Osteoblast (primary cell): ENCODE results near the gene CDK12. TPM values are rescaled to one million over a fixed set of nuclear protein-coding genes. Genes with fewer than 3 reads are reported as not detected.

Experiments
- DNase-seq: peaks from one replicate; pipeline ENCODE4 v3.0.0; 2011; ENCODE audit warnings: low spot score, mixed read lengths; ENCODE audit not compliant: insufficient read length; ENCODE audit errors: missing footprints
- H2AFZ ChIP-seq: 2 replicates; pipeline ENCODE4 v1.6.0; 2011; ENCODE audit warnings: mild to moderate bottlenecking, low read length
- H3K27ac ChIP-seq: 2 replicates; pipeline ENCODE4 v1.5.1; 2011; ENCODE audit warnings: mild to moderate bottlenecking, low read depth, low read length, moderate library complexity
- H3K27me3 ChIP-seq: 2 replicates; pipeline ENCODE4 v1.6.0; 2012; ENCODE audit warnings: mild to moderate bottlenecking, control low read depth, inconsistent platforms, low read length, moderate library complexity; ENCODE audit not compliant: insufficient read depth
- H3K36me3 ChIP-seq: 2 replicates; pipeline ENCODE4 v1.5.1; 2011; ENCODE audit warnings: mild to moderate bottlenecking, low read length, control low read depth, moderate library complexity; ENCODE audit not compliant: insufficient read depth
- H3K4me1 ChIP-seq: 2 replicates; pipeline ENCODE4 v1.5.1; 2011; ENCODE audit warnings: mild to moderate bottlenecking, low read length, control low read depth, moderate library complexity; ENCODE audit not compliant: insufficient read depth
- H3K4me2 ChIP-seq: 2 replicates; pipeline ENCODE4 v1.6.0; 2011; ENCODE audit warnings: mild to moderate bottlenecking, low read length; ENCODE audit not compliant: insufficient read depth
- H3K4me3 ChIP-seq: fragments of 200-600 bp; sonication (generic); 3 replicates; pipeline ENCODE4 v1.5.1; 2012; ENCODE audit warnings: mild to moderate bottlenecking, low read length, inconsistent platforms; ENCODE audit not compliant: insufficient read depth
- H3K79me2 ChIP-seq: 2 replicates; pipeline ENCODE4 v1.6.0; 2012; ENCODE audit warnings: mild to moderate bottlenecking, low read length, control low read depth, inconsistent platforms; ENCODE audit not compliant: insufficient read depth
- H3K9me3 ChIP-seq: 2 replicates; pipeline ENCODE4 v1.5.1; 2011; ENCODE audit warnings: low read depth, low read length, control low read depth
- H4K20me1 ChIP-seq: 2 replicates; pipeline ENCODE4 v1.6.0; 2012; ENCODE audit warnings: mild to moderate bottlenecking, low read length, control low read depth; ENCODE audit not compliant: insufficient read depth
- total RNA-seq: library from RNA; depleted of rRNA; stranded (reverse); fragments of >200 nt; gene quantifications from 2 replicates; pipeline ENCODE4 v1.2.3, GENCODE V29; 2012
- TF ChIP-seq, protein P1 (sequence below): IDR thresholded peaks from 2 replicates; pipeline ENCODE4 v1.5.1; 2011; ENCODE audit warnings: mild to moderate bottlenecking, low read depth, low read length, moderate library complexity; ENCODE audit errors: extremely low read depth

Gene CDK12
- total RNA-seq, 1 donor: 36.6 TPM

- Histone ChIP-seq H3K27me3 (peaks cover 8% of the 10 kb centered on the region), H3K4me2 (peak overlapping the region; percentile 60), H3K4me1 (no peaks in the 10 kb centered on the region), H3K4me3 (peak overlapping the region; percentile 75), H2AFZ (peak overlapping the region; percentile 3), H3K9me3 (peaks cover 3% of the 10 kb centered on the region), H3K27ac (no peak overlapping the region), H3K36me3 (peaks cover 15% of the 10 kb centered on the region), H3K79me2 (no peaks in the 10 kb centered on the region), H4K20me1 (no peaks in the 10 kb centered on the region)
- TF ChIP-seq, protein P1, sequence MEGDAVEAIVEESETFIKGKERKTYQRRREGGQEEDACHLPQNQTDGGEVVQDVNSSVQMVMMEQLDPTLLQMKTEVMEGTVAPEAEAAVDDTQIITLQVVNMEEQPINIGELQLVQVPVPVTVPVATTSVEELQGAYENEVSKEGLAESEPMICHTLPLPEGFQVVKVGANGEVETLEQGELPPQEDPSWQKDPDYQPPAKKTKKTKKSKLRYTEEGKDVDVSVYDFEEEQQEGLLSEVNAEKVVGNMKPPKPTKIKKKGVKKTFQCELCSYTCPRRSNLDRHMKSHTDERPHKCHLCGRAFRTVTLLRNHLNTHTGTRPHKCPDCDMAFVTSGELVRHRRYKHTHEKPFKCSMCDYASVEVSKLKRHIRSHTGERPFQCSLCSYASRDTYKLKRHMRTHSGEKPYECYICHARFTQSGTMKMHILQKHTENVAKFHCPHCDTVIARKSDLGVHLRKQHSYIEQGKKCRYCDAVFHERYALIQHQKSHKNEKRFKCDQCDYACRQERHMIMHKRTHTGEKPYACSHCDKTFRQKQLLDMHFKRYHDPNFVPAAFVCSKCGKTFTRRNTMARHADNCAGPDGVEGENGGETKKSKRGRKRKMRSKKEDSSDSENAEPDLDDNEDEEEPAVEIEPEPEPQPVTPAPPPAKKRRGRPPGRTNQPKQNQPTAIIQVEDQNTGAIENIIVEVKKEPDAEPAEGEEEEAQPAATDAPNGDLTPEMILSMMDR: no peak
- DNase-seq: peak; percentile 97
These were observed 112.4 kb downstream of the CDK12 start for GRCh38 chr17:39573447-39574298.

- TF ChIP-seq, protein P1: peak; percentile 59
- no peak overlapping the region for H3K4me3 ChIP-seq
- no peak overlapping the region for H3K27ac ChIP-seq
- peak; percentile 89 for DNase-seq
- H4K20me1 ChIP-seq: no peaks in the 10 kb centered on the region
- no peaks in the 10 kb centered on the region for H3K79me2 ChIP-seq
- H3K27me3 ChIP-seq: peaks cover 19% of the 10 kb centered on the region
- H3K36me3 ChIP-seq: peaks cover 4% of the 10 kb centered on the region
- peaks cover under 1% of the 10 kb centered on the region for H3K9me3 ChIP-seq
- H3K4me2 ChIP-seq: no peak overlapping the region
- H3K4me1 ChIP-seq: no peaks in the 10 kb centered on the region
- no peak overlapping the region for H2AFZ ChIP-seq
These were observed 114.9 kb downstream of the CDK12 start for GRCh38 chr17:39576187-39576586.

GRCh38 chr17:39578272-39578671, 117.0 kb downstream of the CDK12 start:
- no peaks in the 10 kb centered on the region for H3K36me3 ChIP-seq
- no peaks in the 10 kb centered on the region for H3K4me1 ChIP-seq
- H2AFZ ChIP-seq: no peak overlapping the region
- no peaks in the 10 kb centered on the region for H3K79me2 ChIP-seq
- no peaks in the 10 kb centered on the region for H3K9me3 ChIP-seq
- H3K27ac ChIP-seq: no peak overlapping the region
- H3K4me3 ChIP-seq: no peak overlapping the region
- H4K20me1 ChIP-seq: no peaks in the 10 kb centered on the region
- H3K27me3 ChIP-seq: peaks cover 19% of the 10 kb centered on the region
- no peak for DNase-seq
- no peak overlapping the region for H3K4me2 ChIP-seq
- TF ChIP-seq, protein P1: no peak

DNA sequence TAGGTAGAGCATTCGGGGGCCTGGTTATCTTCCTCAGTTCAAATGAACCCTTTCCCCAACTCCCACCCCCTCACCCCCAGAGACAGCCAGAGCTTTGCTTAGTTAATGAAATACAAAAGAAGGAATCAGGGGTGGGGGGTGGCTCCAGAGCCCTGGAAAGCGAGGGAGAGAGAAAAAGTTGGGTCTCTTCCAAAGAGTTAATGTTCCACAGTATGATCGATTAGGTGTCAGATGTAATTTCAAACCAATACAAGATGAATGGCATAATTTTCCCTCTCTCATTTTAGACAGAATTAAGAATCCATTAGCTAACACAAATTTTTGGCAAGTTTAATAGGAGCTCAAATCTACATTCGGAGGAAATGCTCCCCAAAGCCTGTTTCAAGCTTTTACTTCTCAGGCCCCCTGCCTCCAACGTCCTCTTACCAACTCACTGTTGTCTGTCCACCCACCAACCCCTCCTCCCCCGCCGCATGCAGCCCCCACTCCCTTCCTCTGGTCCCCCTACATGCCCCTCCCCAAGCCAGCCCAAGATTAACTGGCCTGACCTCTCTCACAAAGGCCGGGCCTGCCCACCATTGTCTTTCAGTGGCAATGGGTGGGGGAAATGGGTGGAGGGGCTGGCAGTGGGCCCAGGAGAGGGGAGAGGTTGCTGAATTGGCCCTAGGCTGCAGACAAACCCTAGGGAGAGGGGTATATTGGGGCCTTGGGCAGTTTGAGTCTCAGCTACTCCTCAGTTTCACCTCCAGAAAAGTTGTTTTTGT, 118.2 kb downstream of the CDK12 start:
- Histone ChIP-seq H3K27ac (no peak overlapping the region), H4K20me1 (no peaks in the 10 kb centered on the region), H3K9me3 (no peaks in the 10 kb centered on the region), H3K4me2 (no peak overlapping the region), H2AFZ (no peak overlapping the region), H3K4me1 (no peaks in the 10 kb centered on the region), H3K79me2 (no peaks in the 10 kb centered on the region), H3K4me3 (no peak overlapping the region), H3K27me3 (peaks cover 19% of the 10 kb centered on the region), H3K36me3 (no peaks in the 10 kb centered on the region)
- TF ChIP-seq, protein P1: no peak
- DNase-seq: no peak
